Stomach (tissue), 9 donors: Measurements from ENCODE around the gene ZNF333. TPM values are rescaled to one million over a fixed set of nuclear protein-coding genes. Genes with fewer than 3 reads are reported as not detected.
"Not testable (repeated sequence)": the region's sequence is repeated elsewhere in the genome, so short reads cannot be mapped to it uniquely, and the experiment has no call there.

Source experiments
- DNase-seq, 2 donors: peaks; one replicate each; pipeline versions ENCODE4 v3.0.0 to v3.0.0-alpha.2; 2013 to 2019
- H3K27ac ChIP-seq, 5 donors: fragments of 200-600 bp in 4 of 5; sonication (generic) in 4 of 5; one replicate each; pipeline ENCODE4 v1.5.1; 2013 to 2019; ENCODE audit warnings: mild to moderate bottlenecking in 1 of 5, moderate library complexity in 1 of 5
- H3K27me3 ChIP-seq, 3 donors: fragments of 200-600 bp; sonication (generic); one replicate each; pipeline ENCODE4 v1.5.1; 2017 to 2019; ENCODE audit warnings: mixed run types in 1 of 3
- H3K36me3 ChIP-seq, 4 donors: fragments of 200-600 bp; sonication (generic); 1 replicate in 3 of 4; 2 replicates in 1 of 4; pipeline ENCODE4 v1.5.1; 2016 to 2019
- H3K4me1 ChIP-seq, 4 donors: fragments of 200-600 bp; sonication (generic); one replicate each; pipeline ENCODE4 v1.5.1; 2016 to 2019
- H3K4me3 ChIP-seq, 4 donors: fragments of 200-600 bp; sonication (generic) in 3 of 4; one replicate each; pipeline ENCODE4 v1.5.1; 2016 to 2019; ENCODE audit warnings: mild to moderate bottlenecking in 1 of 4
- H3K9me3 ChIP-seq, 4 donors: fragments of 200-600 bp; sonication (generic); one replicate each; pipeline ENCODE4 v1.5.1; 2016 to 2019
- CTCF ChIP-seq, 7 experiments: fragments of 450-650 bp in 4 of 7; fragments of 200-600 bp in 3 of 7; sonication (generic) in 3 of 7; IDR thresholded peaks; one replicate each; pipeline ENCODE4 v1.5.1; 2016 to 2019; ENCODE audit warnings: antibody characterized with exemption in 7 of 7, control low read depth in 2 of 7, mild to moderate bottlenecking in 1 of 7
- EP300 ChIP-seq: sonication (generic); formaldehyde crosslinking; IDR thresholded peaks from one replicate; pipeline ENCODE4 v1.6.1; 2017; ENCODE audit warnings: antibody characterized with exemption
- POLR2A ChIP-seq, 4 donors: fragments of 450-650 bp; IDR thresholded peaks; one replicate each; pipeline ENCODE4 v1.6.1; 2016; ENCODE audit warnings: antibody characterized with exemption in 4 of 4, control low read depth in 2 of 4, mild to moderate bottlenecking in 1 of 4, moderate library complexity in 1 of 4
- POLR2AphosphoS5 ChIP-seq, 3 donors: sonication (generic); formaldehyde crosslinking; IDR thresholded peaks; one replicate each; pipeline ENCODE4 v1.6.1; 2016; ENCODE audit warnings: antibody characterized with exemption in 3 of 3
- WGBS, 5 donors: extraction: QIAGEN DNeasy Blood & Tissue Kit in 3 of 5; methylation state at CpG; one replicate each; pipeline versions ENCODE4 v1.1.5 to v1.1.7; 2013 to 2018; 5-methylcytosine and 5-hydroxymethylcytosine counted together
- intact Hi-C: fragments of 100-400 bp; cut with DNase I; formaldehyde crosslinking; loops from one replicate; pipeline ENCODE4 v1.15.1; 2023; ENCODE audit warnings: low total_unique reads
- polyA plus RNA-seq, 3 donors: library from polyadenylated mRNA; stranded (reverse); fragments of 200-250 nt; gene quantifications; one replicate each; pipeline ENCODE4 v1.2.3, GENCODE V29; 2013
- total RNA-seq, 5 donors: library from RNA; depleted of rRNA; stranded (reverse); fragments of >200 nt; gene quantifications; one replicate each; pipeline versions ENCODE4 v1.1.0 to v1.2.3, GENCODE V29; 2014 to 2016
- donor health status: healthy with polysubstance abuse.
- donor health status: Bipolar disorder and iron deficiency.
- donor health status: healthy.

Gene ZNF333
- total and polyA plus RNA-seq, 8 donors, result 3.8 to 25.9 (median 5.2) TPM

- no peaks in the 10 kb centered on the region for H3K9me3 ChIP-seq
- peaks cover 0 to 3% (median under 1%) of the 10 kb centered on the region in 4 donors for H3K4me1 ChIP-seq
- peaks cover 0 to 11% (median 0%) of the 10 kb centered on the region in 4 donors for H3K36me3 ChIP-seq
- TF ChIP-seq POLR2AphosphoS5 (IDR thresholded peaks at IDR 0.05), result no peak
- TF ChIP-seq EP300, result no peak
- no peak for TF ChIP-seq CTCF (IDR thresholded peaks at IDR 0.05)
- no peak for TF ChIP-seq POLR2A (IDR thresholded peaks at IDR 0.05)
- intact Hi-C loops, result no loop called here
- no peak overlapping the region for H3K27ac ChIP-seq
- no peak for DNase-seq
- WGBS, 5 donors, result 73 to 78% (median 75%) methylated on average over 11 of the region's 11 CpGs
- no peak overlapping the region for H3K4me3 ChIP-seq
- peaks cover 4 to 23% (median 9%) of the 10 kb centered on the region in 3 donors for H3K27me3 ChIP-seq
Measured at GRCh38 chr19:14770944-14771839, 81.3 kb downstream of the ZNF333 start.

- intact Hi-C loops, result no loop called here
- no peak for TF ChIP-seq POLR2AphosphoS5 (IDR thresholded peaks at IDR 0.05)
- Histone ChIP-seq H3K36me3 (peaks cover 0 to 7% (median 0%) of the 10 kb centered on the region in 4 donors), H3K4me3 (no peak overlapping the region), H3K4me1 (peaks cover 0 to 13% (median 5%) of the 10 kb centered on the region in 4 donors), H3K9me3 (no peaks in the 10 kb centered on the region), H3K27me3 (peaks cover 4 to 36% (median 18%) of the 10 kb centered on the region in 3 donors), H3K27ac (no peak overlapping the region)
- WGBS, 5 donors, result 77 to 83% (median 83%) methylated on average over 6 to 8 of the region's 8 CpGs
- DNase-seq, result no peak
Measured at GRCh38 chr19:14772467-14772866, 82.6 kb downstream of the ZNF333 start.

GRCh38 chr19:14772995-14773394, 83.1 kb downstream of the ZNF333 start:
- intact Hi-C loops, result no loop called here
- no peak for DNase-seq
- no peak overlapping the region for H3K4me3 ChIP-seq
- H3K27ac ChIP-seq, result no peak overlapping the region
- WGBS, 5 donors, result 91 to 97% (median 94%) methylated on average over 7 of the region's 7 CpGs
- no peaks in the 10 kb centered on the region for H3K9me3 ChIP-seq
- H3K4me1 ChIP-seq, result peaks cover 0 to 13% (median 5%) of the 10 kb centered on the region in 4 donors
- H3K27me3 ChIP-seq, result peaks cover 4 to 41% (median 18%) of the 10 kb centered on the region in 3 donors
- peaks cover 0 to 5% (median 0%) of the 10 kb centered on the region in 4 donors for H3K36me3 ChIP-seq
- no peak for TF ChIP-seq CTCF (IDR thresholded peaks at IDR 0.05)
- TF ChIP-seq POLR2AphosphoS5 (IDR thresholded peaks at IDR 0.05), result no peak
- TF ChIP-seq POLR2A (IDR thresholded peaks at IDR 0.05), result no peak
- TF ChIP-seq EP300, result no peak

- intact Hi-C loops, DNase-seq, H3K9me3 ChIP-seq, H3K27ac ChIP-seq, H3K36me3 ChIP-seq, H3K4me3 ChIP-seq: not testable (repeated sequence)
- H3K27me3 ChIP-seq, result peaks cover 4 to 49% (median 18%) of the 10 kb centered on the region in 3 donors
- peaks cover 0 to 13% (median 5%) of the 10 kb centered on the region in 4 donors for H3K4me1 ChIP-seq
- 76 to 81% (median 78%) methylated on average over 8 to 9 of the region's 9 CpGs for WGBS, 5 donors
Measured at GRCh38 chr19:14773722-14774121, 83.9 kb downstream of the ZNF333 start.

- WGBS, 5 donors, result 70 to 77% (median 76%) methylated on average over 9 to 10 of the region's 10 CpGs
- H3K4me1 ChIP-seq, result peaks cover 0 to 13% (median 5%) of the 10 kb centered on the region in 4 donors
- DNase-seq, result no peak
- H3K27ac ChIP-seq, result no peak overlapping the region
- peaks cover 0 to 5% (median 0%) of the 10 kb centered on the region in 4 donors for H3K36me3 ChIP-seq
- intact Hi-C loops, result no loop called here
- peak overlapping the region in 2 of 4 donors; percentile 42 to 45 for H3K4me3 ChIP-seq
- peaks cover 4 to 55% (median 18%) of the 10 kb centered on the region in 3 donors for H3K27me3 ChIP-seq
- TF ChIP-seq POLR2AphosphoS5 (IDR thresholded peaks at IDR 0.05) (no peak), CTCF (IDR thresholded peaks at IDR 0.05) (no peak), POLR2A (IDR thresholded peaks at IDR 0.05) (no peak)
- no peaks in the 10 kb centered on the region for H3K9me3 ChIP-seq
Measured at GRCh38 chr19:14774373-14774772, 84.5 kb downstream of the ZNF333 start.

GRCh38 chr19:14775326-14775725, 85.5 kb downstream of the ZNF333 start:
- 67 to 80% (median 78%) methylated on average over 6 to 8 of the region's 8 CpGs for WGBS, 5 donors
- peaks cover 4 to 61% (median 18%) of the 10 kb centered on the region in 3 donors for H3K27me3 ChIP-seq

More at GRCh38 chr19:14775326-14775725, 85.5 kb downstream of the ZNF333 start:
- H3K9me3 ChIP-seq, DNase-seq, H3K36me3 ChIP-seq, H3K27ac ChIP-seq, intact Hi-C loops: not testable (repeated sequence)
- Histone ChIP-seq H3K4me1 (peaks cover 0 to 13% (median 5%) of the 10 kb centered on the region in 4 donors), H3K4me3 (peak overlapping the region in 3 of 4 donors; percentile 29 to 45 (median 42))
